Spleen (tissue), 7 donors: ENCODE results near the gene CAMK1D.

ENCODE experiments used
- CTCF ChIP-seq, 11 experiments: fragments of 200-600 bp in 7 of 11; fragments of 450-650 bp in 4 of 11; sonication (generic) in 4 of 11; IDR thresholded peaks in 8 of 11; conservative IDR thresholded peaks in 3 of 11; 1 replicate in 7 of 11; 2 replicates in 4 of 11; pipeline versions ENCODE4 v1.4.0 to v1.8.0; 2016 to 2021; ENCODE audit warnings: antibody characterized with exemption in 11 of 11, inconsistent platforms in 4 of 11, mild to moderate bottlenecking in 1 of 11
- POLR2A ChIP-seq, 3 donors: fragments of 450-650 bp; IDR thresholded peaks; one replicate each; pipeline ENCODE4 v1.5.1; 2017; ENCODE audit warnings: antibody characterized with exemption in 3 of 3, mild to moderate bottlenecking in 1 of 3
- POLR2AphosphoS5 ChIP-seq, 3 donors: sonication (generic); formaldehyde crosslinking; IDR thresholded peaks; one replicate each; pipeline ENCODE4 v1.5.1; 2017; ENCODE audit warnings: antibody characterized with exemption in 3 of 3
- donor health status: DM: no; HTN: no; CAD: no; lungs with moderate emphysema.
- donor health status: DM: no; HTN: no; CAD: no.
- donor health status: DM: no; HTN: no; CAD: no.

- TF ChIP-seq CTCF (IDR thresholded peaks at IDR 0.05 in 8 of 11, conservative IDR thresholded peaks at IDR 0.05 in 3 of 11) (no peak), POLR2A (IDR thresholded peaks at IDR 0.05) (no peak), POLR2AphosphoS5 (IDR thresholded peaks at IDR 0.05) (no peak)
Measured at GRCh38 chr10:12720217-12720981, 371.1 kb downstream of the CAMK1D start.
